Islet of Langerhans (tissue), 1 donor: ENCODE results near the gene FNDC11.

Experiments used
- FAIRE-seq: peaks from one replicate; lab custom pipeline; 2011; peaks lifted over from hg19 to GRCh38; lab: Jason Lieb, UNC

The FNDC11 gene

GRCh38 chr20:63525185-63525584, 28.8 kb upstream of the FNDC11 start:
- no peak for FAIRE-seq

GRCh38 chr20:63525971-63526370, 28.0 kb upstream of the FNDC11 start:
- no peak for FAIRE-seq

- FAIRE-seq, result no peak
Measured at GRCh38 chr20:63527184-63527583, 26.8 kb upstream of the FNDC11 start.

GRCh38 chr20:63529180-63529860, 24.6 kb upstream of the FNDC11 start:
- no peak for FAIRE-seq

- no peak for FAIRE-seq
Measured at GRCh38 chr20:63529861-63530787, 23.8 kb upstream of the FNDC11 start.

- FAIRE-seq, result no peak
Measured at GRCh38 chr20:63530788-63531160, 23.2 kb upstream of the FNDC11 start.

GRCh38 chr20:63531686-63532448, 22.1 kb upstream of the FNDC11 start:
- no peak for FAIRE-seq

GRCh38 chr20:63532449-63532971, 21.4 kb upstream of the FNDC11 start:
- no peak for FAIRE-seq

- no peak for FAIRE-seq
Measured at GRCh38 chr20:63533388-63533787, 20.6 kb upstream of the FNDC11 start.

- FAIRE-seq, result no peak
Measured at GRCh38 chr20:63533871-63534393, 20.0 kb upstream of the FNDC11 start.

GRCh38 chr20:63534427-63534830, 19.5 kb upstream of the FNDC11 start:
- FAIRE-seq, result no peak

GRCh38 chr20:63534831-63535651, 18.9 kb upstream of the FNDC11 start:
- FAIRE-seq, result no peak

- no peak for FAIRE-seq
Measured at GRCh38 chr20:63536241-63536977, 17.6 kb upstream of the FNDC11 start.

GRCh38 chr20:63536997-63537524, 16.9 kb upstream of the FNDC11 start, which contains the start of gene PTK6:
Gene PTK6, minus strand, starts transcription at chr20:63537376. Its CDS starts 62 bp downstream, at chr20:63537314.
- FAIRE-seq, result no peak

GRCh38 chr20:63537525-63538203, 16.3 kb upstream of the FNDC11 start:
- no peak for FAIRE-seq

GRCh38 chr20:63538204-63539091, 15.5 kb upstream of the FNDC11 start:
- FAIRE-seq, result no peak

GRCh38 chr20:63539092-63539430, 14.9 kb upstream of the FNDC11 start:
- no peak for FAIRE-seq

- FAIRE-seq, result no peak
Measured at GRCh38 chr20:63539441-63540370, 14.3 kb upstream of the FNDC11 start.
